GM12873 (cell line): ENCODE results near the gene CNTN6.

Experiments used
- TF ChIP-seq, protein P1 (sequence below): IDR thresholded peaks from 2 replicates; pipeline ENCODE4 v1.5.1; 2012; ENCODE audit warnings: low read depth, mild to moderate bottlenecking, moderate library complexity, low read length, control low read depth; ENCODE audit not compliant: insufficient read depth; ENCODE audit errors: missing control alignments

The CNTN6 gene

DNA sequence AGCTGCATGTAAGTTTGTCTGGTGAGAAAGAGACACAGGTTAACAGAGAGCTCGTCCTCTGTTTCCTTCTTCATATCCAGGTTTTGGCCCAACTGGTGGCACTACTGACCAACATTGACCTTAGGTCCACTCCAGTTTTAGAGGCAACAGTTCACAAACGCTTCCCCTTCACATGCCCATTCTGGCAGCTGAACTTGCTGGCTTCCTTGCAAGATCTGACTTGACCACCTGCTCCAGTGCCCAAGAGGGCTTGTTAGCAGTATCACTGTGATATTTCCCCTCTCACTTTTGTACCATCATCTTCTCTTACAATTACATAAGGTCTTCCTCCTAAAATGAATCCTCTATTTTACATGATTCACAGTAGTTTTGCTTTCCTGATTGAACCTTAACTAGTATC lies 71.3 kb downstream of the CNTN6 start:
- TF ChIP-seq, protein P1, sequence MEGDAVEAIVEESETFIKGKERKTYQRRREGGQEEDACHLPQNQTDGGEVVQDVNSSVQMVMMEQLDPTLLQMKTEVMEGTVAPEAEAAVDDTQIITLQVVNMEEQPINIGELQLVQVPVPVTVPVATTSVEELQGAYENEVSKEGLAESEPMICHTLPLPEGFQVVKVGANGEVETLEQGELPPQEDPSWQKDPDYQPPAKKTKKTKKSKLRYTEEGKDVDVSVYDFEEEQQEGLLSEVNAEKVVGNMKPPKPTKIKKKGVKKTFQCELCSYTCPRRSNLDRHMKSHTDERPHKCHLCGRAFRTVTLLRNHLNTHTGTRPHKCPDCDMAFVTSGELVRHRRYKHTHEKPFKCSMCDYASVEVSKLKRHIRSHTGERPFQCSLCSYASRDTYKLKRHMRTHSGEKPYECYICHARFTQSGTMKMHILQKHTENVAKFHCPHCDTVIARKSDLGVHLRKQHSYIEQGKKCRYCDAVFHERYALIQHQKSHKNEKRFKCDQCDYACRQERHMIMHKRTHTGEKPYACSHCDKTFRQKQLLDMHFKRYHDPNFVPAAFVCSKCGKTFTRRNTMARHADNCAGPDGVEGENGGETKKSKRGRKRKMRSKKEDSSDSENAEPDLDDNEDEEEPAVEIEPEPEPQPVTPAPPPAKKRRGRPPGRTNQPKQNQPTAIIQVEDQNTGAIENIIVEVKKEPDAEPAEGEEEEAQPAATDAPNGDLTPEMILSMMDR = no peak

DNA sequence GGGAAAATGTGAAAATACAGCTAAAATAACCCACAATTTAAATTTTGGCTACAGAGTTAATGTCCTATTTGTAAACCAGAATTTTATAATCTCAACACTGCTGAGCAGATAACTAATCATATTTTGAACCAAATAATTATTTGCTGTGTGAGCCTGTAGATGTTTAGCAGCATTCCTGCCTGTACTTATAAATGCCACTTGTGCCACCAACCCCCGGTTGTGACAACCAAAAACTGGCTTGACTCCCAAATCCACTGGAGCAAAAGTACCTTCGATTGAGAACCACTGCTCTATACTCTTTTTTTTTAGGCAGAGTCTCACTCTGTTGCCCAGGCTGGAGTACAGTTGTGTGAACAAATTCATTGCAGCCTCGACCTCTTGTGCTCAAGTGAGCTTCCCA lies 78.5 kb downstream of the CNTN6 start:
- TF ChIP-seq, protein P1 = no peak

DNA sequence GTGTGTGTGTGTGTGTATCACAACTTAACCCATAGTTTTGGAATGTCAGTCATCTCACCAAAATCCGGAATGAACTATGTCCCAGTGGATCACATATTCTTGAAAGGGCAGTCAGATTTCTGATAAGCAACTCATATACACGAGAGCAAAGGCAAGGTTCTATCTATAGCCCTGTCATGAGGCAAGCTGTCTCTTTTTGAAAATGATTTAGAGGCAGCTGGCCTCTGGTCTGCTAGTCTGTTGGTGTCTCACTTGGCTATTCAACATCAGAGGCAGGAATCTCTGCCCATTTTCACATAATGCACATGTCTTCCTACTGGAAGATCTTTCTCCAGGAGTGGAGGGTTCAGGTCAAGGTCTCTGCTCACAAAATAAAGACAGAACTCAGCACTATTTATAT lies 79.8 kb downstream of the CNTN6 start:
- TF ChIP-seq, protein P1 = no peak

GRCh38 chr3:1179146-1179545 lies 86.3 kb downstream of the CNTN6 start:
- TF ChIP-seq, protein P1 = no peak

GRCh38 chr3:1183320-1184048 lies 90.7 kb downstream of the CNTN6 start:
- TF ChIP-seq, protein P1 = no peak

GRCh38 chr3:1190569-1190968 lies 97.7 kb downstream of the CNTN6 start:
- TF ChIP-seq, protein P1 = no peak

- TF ChIP-seq, protein P1 = no peak
Observed at GRCh38 chr3:1191026-1191425, 98.2 kb downstream of the CNTN6 start.

GRCh38 chr3:1195947-1196346 lies 103.1 kb downstream of the CNTN6 start:
- TF ChIP-seq, protein P1 = no peak
